ENCODE measurements around the gene ANKS6. TPM values are rescaled to one million over a fixed set of nuclear protein-coding genes. Genes with fewer than 3 reads are reported as not detected.

ANKS6 gene
- total and polyA plus RNA-seq, 9 of the 15 experiments (the other 6 are each of a cell fraction or from before 2014, with no cell fraction given), result 9.9 to 74.5 (median 36.9) TPM

GRCh38 chr9:98789483-98790133 is 6.7 kb downstream of the ANKS6 start:
- Histone ChIP-seq H3K27me3 (ENCODE audit: control insufficient read depth in 2 of 2, insufficient read depth in 2 of 2, low read length in 2 of 2) (no peaks in the 10 kb centered on the region), H3K9ac (ENCODE audit: insufficient read depth in 1 of 2, low read depth in 2 of 2, low read length in 2 of 2) (peak overlapping the region in 1 of 2 experiments; percentile 40; a peak in 1 of 4 replicates), H3K4me1 (replicated peaks in 1 of 2; ENCODE audit: control insufficient read depth in 2 of 2, insufficient read depth in 2 of 2, low read length in 2 of 2) (peaks cover 27 to 28% of the 10 kb centered on the region in 2 experiments; a peak in 4 of 5 replicates), H3K4me2 (ENCODE audit: insufficient read depth, low read length) (no peak overlapping the region), H3K9me1 (ENCODE audit: control insufficient read depth, insufficient read depth, low read length) (peaks cover 17% of the 10 kb centered on the region), H3K9me3 (replicated peaks; ENCODE audit: control insufficient read depth, insufficient read depth, low read depth, low read length) (no peaks in the 10 kb centered on the region), H3K4me3 (no peak overlapping the region), H2AFZ (ENCODE audit: low read depth, low read length) (no peak overlapping the region), H3K27ac (ENCODE audit: extremely low read depth, low read depth, low read length) (no peak overlapping the region), H3K79me2 (ENCODE audit: control insufficient read depth, insufficient read depth, low read length) (peaks cover 51% of the 10 kb centered on the region), H4K20me1 (replicated peaks; ENCODE audit: control insufficient read depth, insufficient read depth, low read length) (peaks cover 25% of the 10 kb centered on the region), H3K36me3 (ENCODE audit: control insufficient read depth, insufficient read depth, low read length) (peaks cover 83% of the 10 kb centered on the region)
- no peak for FAIRE-seq
- 96% methylated on average over 5 of the region's 5 CpGs for WGBS (ENCODE audit: insufficient coverage, low coverage, missing lambda C conversion rate)
- in situ Hi-C loops (cut with MboI) (loop anchor here (25.0 kb wide), 1 partner anchor 877 kb away; the partner anchor contains the start of gene TRMO), intact Hi-C loops (cut with micrococcal nuclease) (loop anchor here (2.0 kb wide), 1 partner anchor 209 kb away; no protein-coding TSS in a partner anchor)
- ATAC-seq, result no peak
- ChIA-PET CTCF (ENCODE audit: low intra/inter-chr PET ratio) (no interaction called here), POLR2A (no interaction called here)
- BruUV-seq (replicated peaks), result no TSS peak
- DNase-seq (ENCODE audit: extremely low read depth in 1 of 4, low spot score in 3 of 4), result no peak
- TF ChIP-seq MED1 (CRISPR knock-in tag; IDR thresholded peaks at IDR 0.05; ENCODE audit: borderline replicate concordance), result 0 out of 2 replicates have a peak, but pooled peaks have one; percentile 55
- no peak for TF ChIP-seq SIRT6 (IDR thresholded peaks at IDR 0.05; ENCODE audit: low read depth, low read length)
- TF ChIP-seq ZNF277 (CRISPR knock-in tag; IDR thresholded peaks at IDR 0.05; ENCODE audit: borderline replicate concordance), result no peak
- no peak for TF ChIP-seq EGR1 (conservative IDR thresholded peaks at IDR 0.05)
- TF ChIP-seq MECOM (CRISPR knock-in tag; IDR thresholded peaks at IDR 0.05), result no peak
- no peak for TF ChIP-seq ARNT (IDR thresholded peaks at IDR 0.05)
- no peak for TF ChIP-seq CREB3 (tag; conservative IDR thresholded peaks at IDR 0.05; ENCODE audit: low read depth)
- TF ChIP-seq PURB (CRISPR knock-in tag; IDR thresholded peaks at IDR 0.05; ENCODE audit: low read depth), result no peak
- TF ChIP-seq NFIC (IDR thresholded peaks at IDR 0.05), result peak; percentile 48
- peak; percentile 80 for TF ChIP-seq POLR2A (conservative IDR thresholded peaks at IDR 0.05)
- no peak for TF ChIP-seq OTX1 (CRISPR knock-in tag; IDR thresholded peaks at IDR 0.05)
- TF ChIP-seq HDAC3 (IDR thresholded peaks at IDR 0.05; ENCODE audit: borderline replicate concordance, partially characterized antibody), result no peak
- no peak for TF ChIP-seq HBP1 (CRISPR knock-in tag; IDR thresholded peaks at IDR 0.05)
- TF ChIP-seq HINFP (tag; conservative IDR thresholded peaks at IDR 0.05; ENCODE audit: low read depth), result no peak
- TF ChIP-seq ZNF785 (CRISPR knock-in tag; IDR thresholded peaks at IDR 0.05), result no peak
- 0 out of 2 replicates have a peak, but pooled peaks have one; percentile 41 for TF ChIP-seq SUPT5H (IDR thresholded peaks at IDR 0.05)
- peak; percentile 97 for TF ChIP-seq POLR2AphosphoS5 (IDR thresholded peaks at IDR 0.05; ENCODE audit: control insufficient read depth, insufficient read depth, low read depth, low read length)
- TF ChIP-seq MYNN (IDR thresholded peaks at IDR 0.05), result no peak
- TF ChIP-seq MYNN (CRISPR knock-in tag; IDR thresholded peaks at IDR 0.05), result no peak

Data from K562 (cell line).